NCI-H1105 (cell line): Measurements from ENCODE around the gene MOCOS.

Experiments used
- DNase-seq: peaks from one replicate; lab custom pipeline; 2025; lab: John Stamatoyannopoulos, UW

The MOCOS gene

GRCh38 chr18:36177913-36178312, 9.4 kb upstream of the MOCOS start:
- DNase-seq: no peak

- no peak for DNase-seq
These were observed 7.5 kb upstream of the MOCOS start for GRCh38 chr18:36179562-36180355.

- no peak for DNase-seq
These were observed 5.9 kb upstream of the MOCOS start for GRCh38 chr18:36181441-36181840.

GRCh38 chr18:36181898-36182506, 5.3 kb upstream of the MOCOS start:
- no peak for DNase-seq

- DNase-seq: no peak
These were observed 4.3 kb upstream of the MOCOS start for GRCh38 chr18:36183033-36183432.

- DNase-seq: no peak
These were observed 3.3 kb upstream of the MOCOS start for GRCh38 chr18:36183987-36184386.

GRCh38 chr18:36185157-36185556, 2.1 kb upstream of the MOCOS start:
- DNase-seq: no peak

- no peak for DNase-seq
These were observed 1.3 kb upstream of the MOCOS start for GRCh38 chr18:36185901-36186460.

- DNase-seq: no peak
These were observed 670 bp upstream of the MOCOS start for GRCh38 chr18:36186461-36187192.

- DNase-seq: no peak
These were observed 777 bp downstream of the MOCOS start for GRCh38 chr18:36187826-36188721.

GRCh38 chr18:36188916-36189315, 1.6 kb downstream of the MOCOS start:
- no peak for DNase-seq

- no peak for DNase-seq
These were observed 2.2 kb downstream of the MOCOS start for GRCh38 chr18:36189486-36189885.

- DNase-seq: no peak
These were observed 4.0 kb downstream of the MOCOS start for GRCh38 chr18:36191286-36191685.

- no peak for DNase-seq
These were observed 4.4 kb downstream of the MOCOS start for GRCh38 chr18:36191711-36192110.

- DNase-seq: no peak
These were observed 7.5 kb downstream of the MOCOS start for GRCh38 chr18:36194600-36195315.

GRCh38 chr18:36195427-36196122, 8.3 kb downstream of the MOCOS start:
- DNase-seq: no peak

GRCh38 chr18:36196238-36196995, 9.1 kb downstream of the MOCOS start:
- DNase-seq: no peak

GRCh38 chr18:36197511-36198166, 10.3 kb downstream of the MOCOS start:
- no peak for DNase-seq

- DNase-seq: no peak
These were observed 12.5 kb downstream of the MOCOS start for GRCh38 chr18:36199691-36200295.
